K562 (cell line): ENCODE measurements around the gene CSTPP1. TPM values are rescaled to one million over a fixed set of nuclear protein-coding genes. Genes with fewer than 3 reads are reported as not detected.

Experiments used
- ATAC-seq: fragments of 200-7000 bp; cut with Tn5 transposase; 3 replicates; pipeline ENCODE4 v1.9.1; 2020; ENCODE audit warnings: moderate library complexity
- BruUV-seq: library from RNA; stranded (reverse); fragments of 400-500 nt; replicated peaks from 2 replicates; lab custom pipeline; 2021; lab: Mats Ljungman, UMichigan
- CTCF ChIA-PET: fragments of 300-600 bp; formaldehyde crosslinking; extraction: SDS; loops from one replicate; lab custom pipeline; 2021; ENCODE audit warnings: low intra/inter-chr PET ratio; lab: Yijun Ruan, JAX
- POLR2A ChIA-PET: fragments of 300-600, 350-650 bp; sonication (Branson Sonifier 250); formaldehyde crosslinking; extraction: SDS; loops from one replicate; lab custom pipeline; 2021; ENCODE audit warnings: antibody characterized with exemption, inconsistent platforms; lab: Yijun Ruan, JAX
- DNase-seq, 4 experiments: peaks; one replicate each; pipeline versions ENCODE4 v3.0.0 to v3.0.0-alpha.2; 2011 to 2018; ENCODE audit warnings: low spot score in 3 of 4, mixed read lengths in 3 of 4; ENCODE audit errors: extremely low read depth in 1 of 4
- FAIRE-seq: peaks from 2 replicates; lab custom pipeline; 2011; peaks lifted over from hg19 to GRCh38; lab: Jason Lieb, UNC
- H2AFZ ChIP-seq: 2 replicates; pipeline ENCODE4 v1.6.0; 2011; ENCODE audit warnings: low read depth, low read length, control low read depth, inconsistent platforms
- H3K27ac ChIP-seq: fragments of 200-600 bp; 3 replicates; pipeline ENCODE4 v1.8.0; 2011; ENCODE audit warnings: low read depth, mild to moderate bottlenecking, control low read depth, inconsistent platforms, low read length, moderate library complexity, mixed read lengths; ENCODE audit errors: extremely low read depth
- H3K27me3 ChIP-seq, 2 experiments: fragments of 300-600 bp in 1 of 2; 2 replicates in 1 of 2; 3 replicates in 1 of 2; pipeline versions ENCODE4 v1.6.0 to v1.8.0; 2011; ENCODE audit warnings: inconsistent platforms in 2 of 2, low read length in 2 of 2, mild to moderate bottlenecking in 1 of 2, mixed read lengths in 1 of 2, moderate library complexity in 1 of 2; ENCODE audit not compliant: control insufficient read depth in 2 of 2, insufficient read depth in 2 of 2
- H3K36me3 ChIP-seq: fragments of 300-600 bp; 3 replicates; pipeline ENCODE4 v1.8.0; 2011; ENCODE audit warnings: mild to moderate bottlenecking, low read length, inconsistent platforms; ENCODE audit not compliant: control insufficient read depth, insufficient read depth
- H3K4me1 ChIP-seq, 2 experiments: fragments of 200-600 bp in 1 of 2; replicated peaks in 1 of 2; 2 replicates in 1 of 2; 3 replicates in 1 of 2; pipeline versions ENCODE4 v1.5.1 to v1.8.0; 2011; ENCODE audit warnings: inconsistent platforms in 2 of 2, low read length in 2 of 2, mild to moderate bottlenecking in 1 of 2, mixed read lengths in 1 of 2, moderate library complexity in 1 of 2; ENCODE audit not compliant: control insufficient read depth in 2 of 2, insufficient read depth in 2 of 2
- H3K4me2 ChIP-seq: 2 replicates; pipeline ENCODE4 v1.6.1; 2011; ENCODE audit warnings: low read length, control low read depth, inconsistent platforms, mixed read lengths; ENCODE audit not compliant: insufficient read depth
- H3K4me3 ChIP-seq: fragments of 200-600 bp; sonication (generic), shearing (Covaris generic); 2 replicates; pipeline ENCODE4 v1.5.1; 2016; ENCODE audit warnings: control low read depth, inconsistent platforms
- H3K79me2 ChIP-seq: fragments of 200-600 bp; 3 replicates; pipeline ENCODE4 v1.8.0; 2011; ENCODE audit warnings: low read length, inconsistent platforms; ENCODE audit not compliant: control insufficient read depth, insufficient read depth
- H3K9ac ChIP-seq, 2 experiments: 2 replicates each; pipeline versions ENCODE4 v1.6.0 to v1.6.1; 2011; ENCODE audit warnings: low read depth in 2 of 2, low read length in 2 of 2, control low read depth in 1 of 2, inconsistent platforms in 1 of 2, mild to moderate bottlenecking in 1 of 2, mixed read lengths in 1 of 2; ENCODE audit not compliant: insufficient read depth in 1 of 2
- H3K9me1 ChIP-seq: one replicate; pipeline ENCODE4 v1.6.0; 2011; ENCODE audit warnings: inconsistent platforms, mild to moderate bottlenecking, low read length, moderate library complexity; ENCODE audit not compliant: control insufficient read depth, insufficient read depth
- H3K9me3 ChIP-seq: replicated peaks from 2 replicates; pipeline ENCODE4 v1.5.1; 2011; ENCODE audit warnings: low read depth, low read length, inconsistent platforms; ENCODE audit not compliant: control insufficient read depth, insufficient read depth
- H4K20me1 ChIP-seq: replicated peaks from 2 replicates; pipeline ENCODE4 v1.6.1; 2011; ENCODE audit warnings: low read length, inconsistent platforms, mixed read lengths; ENCODE audit not compliant: control insufficient read depth, insufficient read depth
- CCNT2 ChIP-seq: IDR thresholded peaks from 2 replicates; pipeline ENCODE4 v1.6.1; 2011; ENCODE audit warnings: borderline replicate concordance, low read depth, mild to moderate bottlenecking, moderate library complexity, mixed read lengths, low read length; ENCODE audit not compliant: insufficient read length; ENCODE audit errors: extremely low read depth
- CTBP1 ChIP-seq: fragments of 450-650 bp; IDR thresholded peaks from 2 replicates; pipeline ENCODE4 v1.6.1; 2016; ENCODE audit warnings: borderline replicate concordance
- EHMT2 ChIP-seq: fragments of 450-650 bp; IDR thresholded peaks from 2 replicates; pipeline ENCODE4 v1.6.1; 2018; ENCODE audit warnings: antibody characterized with exemption
- ESRRB ChIP-seq: fragments of 250-450 bp; sonication (Bioruptor Pico); IDR thresholded peaks from 2 replicates; pipeline ENCODE4 v1.5.0; 2020; ENCODE audit warnings: mild to moderate bottlenecking, moderate library complexity, borderline replicate concordance
- HNRNPUL1 ChIP-seq: fragments of 200-400 bp; formaldehyde crosslinking; IDR thresholded peaks from 2 replicates; pipeline ENCODE4 v1.6.1; 2017; ENCODE audit warnings: low read length
- MAFG ChIP-seq: fragments of 450-650 bp; conservative IDR thresholded peaks from 2 replicates; pipeline ENCODE4 v1.6.1; 2016; ENCODE audit warnings: missing genetic modification characterization, missing compliant biosample characterization
- NCOR1 ChIP-seq: fragments of 450-650 bp; IDR thresholded peaks from 2 replicates; pipeline ENCODE4 v1.6.1; 2016; ENCODE audit warnings: mild to moderate bottlenecking, moderate library complexity
- RNF2 ChIP-seq: sonication (generic); IDR thresholded peaks from 2 replicates; pipeline ENCODE4 v1.6.1; 2016
- SREBF1 ChIP-seq: fragments of 150-350 bp; IDR thresholded peaks from 2 replicates; pipeline ENCODE4 v1.6.1; 2014; ENCODE audit warnings: antibody characterized with exemption, low read depth, low read length, borderline replicate concordance
- YBX1 ChIP-seq: fragments of 450-650 bp; IDR thresholded peaks from 2 replicates; pipeline ENCODE4 v1.7.1; 2016; ENCODE audit warnings: mild to moderate bottlenecking
- ZC3H11A ChIP-seq: IDR thresholded peaks from 2 replicates; pipeline ENCODE4 v1.6.1; 2012; ENCODE audit warnings: low read depth, low read length, improper control_type of control experiment
- ZNF407 ChIP-seq: fragments of 450-650 bp; IDR thresholded peaks from 2 replicates; pipeline ENCODE4 v1.6.1; 2016; ENCODE audit warnings: low read depth
- ZNF778 ChIP-seq: fragments of 450-650 bp; formaldehyde crosslinking; IDR thresholded peaks from 2 replicates; pipeline ENCODE4 v1.4.0; 2020; ENCODE audit warnings: mild to moderate bottlenecking, moderate library complexity
- ZNF780A ChIP-seq: fragments of 250-450 bp; sonication (Bioruptor Pico); IDR thresholded peaks from 2 replicates; pipeline ENCODE4 v1.5.0; 2021; ENCODE audit warnings: mild to moderate bottlenecking
- ZSCAN32 ChIP-seq: fragments of 450-650 bp; formaldehyde crosslinking; IDR thresholded peaks from 2 replicates; pipeline ENCODE4 v1.4.0; 2020; ENCODE audit warnings: mild to moderate bottlenecking, moderate library complexity
- WGBS: fragments of 100-300 bp; shearing (Covaris generic); methylation state at CpG from one replicate; pipeline ENCODE4 v1.1.6; 2016; ENCODE audit warnings: low coverage, mixed read lengths; ENCODE audit not compliant: insufficient coverage; ENCODE audit errors: missing lambda C conversion rate; 5-methylcytosine and 5-hydroxymethylcytosine counted together
- in situ Hi-C: fragments of 300-500 bp; cut with MboI; formaldehyde crosslinking; loops from 4 replicates; pipeline ENCODE4 v1.15.0; 2018; ENCODE audit warnings: inconsistent platforms, mixed read lengths
- intact Hi-C: fragments of 100-400 bp; cut with micrococcal nuclease; formaldehyde crosslinking; loops from 2 replicates; pipeline ENCODE4 v1.14.2; 2022
- polyA plus RNA-seq, 8 experiments: library from polyadenylated mRNA; depleted of rRNA in 4 of 8; stranded (reverse) in 5 of 8; unstranded in 3 of 8; fragments of >200 nt; fragmentation: Nextera tagmentation in 2 of 8; fragmentation: Illumina TruSeq in 1 of 8; extraction: Ambion mirVana in 2 of 8; extraction: Trizol in 1 of 8; gene quantifications; 2 replicates each; pipeline versions ENCODE4 v1.2.1 to v1.2.3, GENCODE V29; 2011 to 2014; ENCODE audit warnings: inconsistent platforms in 1 of 8, missing spikeins in 1 of 8
- total RNA-seq, 7 experiments: library from RNA; depleted of rRNA in 6 of 7; stranded (reverse); fragments of >200 nt in 6 of 7; fragmentation: Illumina TruSeq in 2 of 7; extraction: Trizol in 2 of 7; gene quantifications; 2 replicates each; pipeline versions ENCODE4 v1.2.1 to v1.2.3, GENCODE V29; 2011 to 2021; ENCODE audit warnings: low replicate concordance in 1 of 7

The CSTPP1 gene
- total and polyA plus RNA-seq, 9 of the 15 experiments (the other 6 are each of a cell fraction or from before 2014, with no cell fraction given), result 6.5 to 17.8 (median 9.2) TPM

GRCh38 chr11:47062736-47063135 lies 126.2 kb downstream of the CSTPP1 start:
- in situ Hi-C loops (no loop called here), intact Hi-C loops (no loop called here)
- FAIRE-seq (no peak), DNase-seq (no peak), ATAC-seq (no peak)
- no peak for TF ChIP-seq ZNF407
- TF ChIP-seq CCNT2, result no peak
- TF ChIP-seq RNF2, result no peak
- TF ChIP-seq ZNF780A, result no peak
- TF ChIP-seq NCOR1, result no peak
- TF ChIP-seq YBX1, result no peak
- TF ChIP-seq ZSCAN32 (CRISPR knock-in tag), result no peak
- no peak for TF ChIP-seq SREBF1
- no peak for TF ChIP-seq ZNF778 (CRISPR knock-in tag)
- TF ChIP-seq CTBP1, result no peak
- no peak for TF ChIP-seq EHMT2
- TF ChIP-seq ESRRB, result no peak
- TF ChIP-seq ZC3H11A, result no peak
- no peak for TF ChIP-seq HNRNPUL1
- no peak for TF ChIP-seq MAFG
- ChIA-PET CTCF (no interaction called here), POLR2A (interaction anchor here (1.0 kb wide), 1 partner anchor 13 kb away, joined by 4 read pairs; no protein-coding TSS in a partner anchor)
- Histone ChIP-seq H4K20me1 (no peaks in the 10 kb centered on the region), H3K4me2 (no peak overlapping the region), H2AFZ (no peak overlapping the region), H3K36me3 (no peaks in the 10 kb centered on the region), H3K27ac (no peak overlapping the region), H3K9ac (no peak overlapping the region), H3K9me3 (no peaks in the 10 kb centered on the region), H3K27me3 (no peaks in the 10 kb centered on the region), H3K4me3 (no peak overlapping the region), H3K79me2 (no peaks in the 10 kb centered on the region), H3K4me1 (peaks cover 12 to 19% of the 10 kb centered on the region in 2 experiments), H3K9me1 (no peaks in the 10 kb centered on the region)
- no TSS peak for BruUV-seq
- WGBS, result 93% methylated on average over 2 of the region's 2 CpGs
